ENCODE data around the gene ANKRD12.

- no peak for TF ChIP-seq POLR2AphosphoS5 (IDR thresholded peaks at IDR 0.05; ENCODE audit: borderline replicate concordance, low read depth, low read length)
- no peak for TF ChIP-seq EZH2 (IDR thresholded peaks at IDR 0.05)
Observed at GRCh38 chr18:9178557-9178956, 42.0 kb downstream of the ANKRD12 start.
